GM19467 (cell line): ENCODE data around the gene LYPD6B.

Source experiments
- ATAC-seq: cut with Tn5 transposase; IDR thresholded peaks from one replicate; pipeline ENCODE4 v1.9.1; 2021; ENCODE audit warnings: mild to moderate bottlenecking, moderate library complexity; ENCODE audit not compliant: unreplicated experiment

Gene LYPD6B, protein sequence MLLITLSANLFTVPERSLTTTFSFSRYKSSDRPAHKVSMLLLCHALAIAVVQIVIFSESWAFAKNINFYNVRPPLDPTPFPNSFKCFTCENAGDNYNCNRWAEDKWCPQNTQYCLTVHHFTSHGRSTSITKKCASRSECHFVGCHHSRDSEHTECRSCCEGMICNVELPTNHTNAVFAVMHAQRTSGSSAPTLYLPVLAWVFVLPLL

DNA sequence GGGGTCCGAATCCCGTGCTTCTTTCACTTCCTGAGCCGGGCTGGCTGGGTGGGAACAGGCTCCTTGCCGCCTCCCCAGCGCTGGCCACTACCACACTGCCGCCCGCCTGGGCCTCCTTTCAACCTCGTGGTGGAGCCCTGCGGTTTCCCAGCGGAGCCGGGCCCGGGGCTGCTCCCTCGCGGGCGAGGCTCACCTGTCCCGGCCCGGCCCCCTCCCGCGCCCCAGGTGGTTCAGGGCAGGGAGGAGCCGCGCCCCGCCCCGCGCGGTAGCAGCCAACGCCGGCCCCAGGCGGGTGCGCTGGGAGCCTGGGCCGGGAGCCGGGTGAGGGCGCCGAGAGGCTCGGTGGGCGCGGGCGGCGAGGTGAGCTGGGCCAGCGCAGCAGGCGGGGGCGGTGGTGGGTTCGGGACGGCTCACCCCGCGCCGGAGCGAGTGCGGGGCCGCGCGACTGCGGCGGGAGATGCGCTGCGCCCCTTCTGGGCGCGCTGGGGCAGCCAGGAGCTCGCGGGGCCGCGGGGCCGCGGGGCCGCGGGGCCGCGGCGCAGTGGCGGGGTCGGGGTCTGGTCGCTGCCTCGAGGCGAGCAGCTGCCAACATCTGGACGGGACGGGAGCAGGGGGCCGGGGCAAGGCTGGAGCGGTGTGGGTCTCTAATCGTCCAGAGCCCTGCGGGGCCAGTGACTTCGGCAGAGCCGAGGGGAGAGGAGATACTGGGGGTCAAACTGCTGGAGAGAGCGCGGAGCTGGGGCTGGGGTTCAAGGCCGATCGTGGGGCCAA, at the start of gene LYPD6B:
Gene LYPD6B, plus strand, starts transcription at position 258 of the 771 bp plus-strand sequence. CDS start 92,250 bp downstream, outside the sequence.
- ATAC-seq, result peak; percentile 64

DNA sequence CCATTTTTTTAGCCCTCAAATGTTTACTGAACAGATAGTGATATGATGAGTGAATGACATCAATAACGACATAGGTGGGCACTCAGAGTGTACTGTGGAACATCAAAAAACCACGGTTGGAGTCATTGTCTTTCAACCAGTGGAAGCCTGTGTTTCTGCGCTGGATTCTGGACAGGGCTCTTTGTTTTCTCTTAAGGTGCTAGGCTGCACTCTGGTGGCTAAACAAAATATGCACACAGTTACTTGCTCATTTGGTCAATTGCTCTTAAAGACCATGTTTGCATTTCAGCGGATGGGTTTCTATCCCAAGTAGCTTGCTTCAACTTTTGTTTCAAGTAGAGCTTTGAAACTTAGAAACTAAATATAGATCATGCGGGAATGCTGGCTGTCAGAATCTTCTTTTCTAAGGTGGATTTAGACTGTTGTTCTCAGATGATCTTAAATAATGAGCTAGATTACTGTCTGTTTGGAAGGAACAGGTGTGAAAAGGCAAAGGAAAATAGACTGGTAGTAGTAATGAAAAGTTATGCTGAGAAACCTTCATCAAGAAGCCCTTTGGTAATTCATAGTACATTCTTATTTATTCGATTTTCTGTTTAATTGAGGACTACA, 48.5 kb upstream of the LYPD6B start:
- peak; percentile 83 for ATAC-seq

DNA sequence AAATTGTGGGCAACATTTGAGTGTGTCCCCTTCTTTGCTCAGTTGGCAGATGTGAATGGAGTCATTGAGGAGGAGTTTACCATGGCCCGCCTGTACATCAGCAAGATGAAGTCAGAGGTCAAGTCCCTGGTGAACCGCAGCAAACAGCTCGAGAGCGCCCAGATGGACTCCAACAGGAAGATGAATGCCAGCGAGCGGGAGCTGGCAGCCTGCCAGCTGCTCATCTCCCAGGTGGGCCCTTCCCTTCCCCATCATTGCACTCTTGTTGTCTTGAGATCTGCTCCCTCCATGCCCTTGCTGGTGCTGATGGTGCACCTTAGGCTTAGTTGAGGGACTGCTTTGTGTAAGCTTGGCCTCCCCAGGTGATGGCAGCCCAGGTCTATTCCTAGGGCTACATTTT, 47.5 kb upstream of the LYPD6B start:
- no peak for ATAC-seq

DNA sequence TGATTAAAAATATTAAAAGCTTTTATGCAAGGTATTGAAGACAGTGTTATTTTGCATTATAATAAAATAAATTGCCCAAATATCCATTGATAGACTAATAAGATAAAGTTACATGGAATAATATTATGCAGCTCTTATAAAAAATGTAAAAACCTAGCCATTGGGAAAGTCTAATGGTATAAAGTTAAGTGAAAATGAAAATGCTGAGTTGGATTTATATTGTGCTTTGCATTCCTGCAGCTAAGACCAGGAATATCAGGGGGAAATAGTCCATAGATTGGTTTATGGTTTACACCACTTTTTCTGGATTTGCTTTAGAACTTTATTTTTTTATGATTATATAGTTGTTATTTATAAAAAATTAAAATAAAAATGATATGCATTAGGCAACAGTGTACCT, 46.1 kb upstream of the LYPD6B start:
- no peak for ATAC-seq

DNA sequence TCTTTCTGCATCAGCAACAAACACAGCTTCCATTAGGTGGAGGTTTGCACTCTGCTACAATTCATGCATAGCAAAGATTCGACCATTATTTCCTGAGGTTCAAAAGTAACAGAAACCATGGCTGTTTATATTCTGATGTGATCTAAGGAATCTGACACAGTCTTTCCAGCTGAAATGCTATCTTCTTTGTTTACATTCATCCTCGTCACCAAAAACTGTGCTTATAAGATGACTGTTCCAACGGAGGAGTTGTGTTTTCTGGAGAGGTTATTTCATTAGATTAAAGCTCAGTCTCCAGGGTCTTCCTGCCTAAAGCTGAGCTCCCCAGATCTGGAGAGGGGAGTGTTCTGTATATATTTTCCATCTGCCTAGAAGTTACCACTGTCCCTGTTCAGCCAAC, 45.1 kb upstream of the LYPD6B start:
- no peak for ATAC-seq

DNA sequence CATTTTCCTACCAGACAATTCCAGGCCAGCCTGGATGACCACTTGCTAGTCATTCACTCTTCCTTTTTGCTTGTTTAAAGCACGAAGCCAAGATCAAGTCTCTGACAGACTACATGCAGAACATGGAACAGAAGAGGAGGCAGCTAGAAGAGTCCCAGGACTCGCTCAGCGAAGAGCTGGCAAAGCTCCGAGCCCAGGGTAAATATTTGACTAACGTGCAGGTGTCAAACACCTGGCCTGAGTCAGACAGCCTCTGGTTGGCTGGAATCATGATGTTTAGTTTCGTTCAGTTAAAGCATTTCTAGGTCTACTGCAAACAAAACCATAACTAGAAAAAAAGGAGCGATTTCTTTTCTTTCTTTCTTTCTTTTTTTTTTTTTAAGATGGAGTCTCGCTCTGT, 44.2 kb upstream of the LYPD6B start:
- no peak for ATAC-seq

DNA sequence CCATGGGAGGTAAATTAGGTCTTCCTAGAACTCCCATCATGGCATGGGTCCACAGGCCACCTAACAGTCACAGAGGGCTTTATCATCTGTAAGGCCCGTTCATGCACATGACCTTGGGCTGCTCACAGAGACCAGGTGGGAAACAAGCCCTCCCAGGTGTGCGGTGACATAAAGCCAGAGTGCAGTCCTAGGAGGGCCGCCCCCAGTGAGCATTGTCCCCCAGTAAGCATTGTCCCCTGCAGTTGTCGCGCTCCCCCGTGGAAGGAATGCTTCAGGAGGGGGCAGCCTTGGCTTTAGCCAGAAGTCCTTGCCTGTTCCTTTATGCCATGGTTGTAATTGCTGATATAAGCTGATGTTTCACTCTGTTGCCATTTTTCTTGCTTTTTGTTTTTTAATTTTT, 41.7 kb upstream of the LYPD6B start:
- ATAC-seq, result no peak

DNA sequence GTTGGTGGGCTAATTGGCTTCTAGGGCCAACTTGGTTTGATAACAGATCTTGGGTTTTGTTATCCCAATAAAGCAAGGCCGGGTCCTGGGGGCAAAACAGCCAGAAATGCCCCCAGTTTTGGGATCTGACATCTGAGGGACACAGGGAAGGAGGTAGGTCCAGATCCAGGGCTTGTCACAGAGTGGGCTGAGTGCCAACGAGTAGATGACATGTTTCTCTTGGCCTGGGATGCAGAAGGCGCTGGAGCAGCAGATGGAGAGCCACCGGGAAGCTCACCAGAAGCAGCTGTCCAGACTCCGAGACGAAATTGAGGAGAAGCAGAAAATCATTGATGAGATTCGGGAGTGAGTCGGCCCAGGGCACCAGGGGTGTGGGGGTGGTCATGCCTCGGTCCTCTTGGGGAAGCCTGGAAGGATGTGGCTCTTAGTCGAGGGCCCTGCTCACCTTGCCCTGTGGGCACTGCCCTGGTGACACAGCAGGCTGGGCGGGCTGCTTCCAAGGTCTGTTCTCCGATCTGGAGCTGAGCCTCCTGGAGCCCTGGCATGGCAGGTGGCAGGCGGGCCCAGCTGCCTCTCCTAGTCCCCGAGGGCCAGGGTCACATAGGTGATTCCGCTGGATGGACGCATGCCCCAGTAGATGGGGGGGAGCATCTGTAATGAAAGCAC, 40.2 kb upstream of the LYPD6B start:
- ATAC-seq, result no peak

DNA sequence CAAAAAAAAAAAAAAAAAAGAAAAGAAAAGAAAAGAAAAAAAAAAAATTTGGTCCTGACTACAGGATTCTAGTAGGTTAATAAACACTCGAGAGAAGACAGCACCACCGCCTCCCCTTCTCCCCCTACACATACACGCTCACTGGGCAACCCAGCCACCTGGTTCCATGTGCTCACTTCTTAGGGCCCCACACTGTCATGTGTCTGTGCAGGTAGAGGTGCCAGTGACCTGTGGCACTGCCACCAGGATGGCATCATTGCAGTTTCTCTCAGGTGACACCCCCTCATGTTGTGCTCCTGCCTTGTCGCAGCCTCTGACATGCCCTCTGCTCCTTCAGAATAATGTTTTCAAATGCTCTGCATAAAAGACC, 39.7 kb upstream of the LYPD6B start:
- no peak for ATAC-seq

DNA sequence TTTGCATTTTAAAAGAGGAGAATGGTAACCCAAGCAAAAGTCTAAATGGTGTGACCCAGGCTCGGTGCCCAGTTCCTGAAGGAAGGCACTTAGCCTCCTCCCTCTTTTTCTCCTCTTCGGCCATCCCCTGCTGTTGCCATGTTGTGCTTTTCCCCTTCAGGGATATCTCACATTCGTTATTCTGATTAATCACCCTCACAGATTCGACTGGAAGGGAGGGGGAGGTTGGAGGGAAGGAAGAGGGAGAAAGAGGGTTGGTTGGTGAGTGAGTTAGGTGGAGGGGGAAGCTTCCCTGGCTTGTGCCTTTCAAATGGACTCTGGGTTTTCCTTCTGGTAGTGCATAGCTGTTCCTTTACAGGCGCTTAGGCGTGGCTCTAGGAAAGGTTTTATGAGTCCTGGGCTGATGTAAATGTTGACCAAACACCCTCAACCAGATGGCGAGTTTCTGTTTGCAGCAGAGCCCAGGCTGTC, 39.0 kb upstream of the LYPD6B start:
- no peak for ATAC-seq

DNA sequence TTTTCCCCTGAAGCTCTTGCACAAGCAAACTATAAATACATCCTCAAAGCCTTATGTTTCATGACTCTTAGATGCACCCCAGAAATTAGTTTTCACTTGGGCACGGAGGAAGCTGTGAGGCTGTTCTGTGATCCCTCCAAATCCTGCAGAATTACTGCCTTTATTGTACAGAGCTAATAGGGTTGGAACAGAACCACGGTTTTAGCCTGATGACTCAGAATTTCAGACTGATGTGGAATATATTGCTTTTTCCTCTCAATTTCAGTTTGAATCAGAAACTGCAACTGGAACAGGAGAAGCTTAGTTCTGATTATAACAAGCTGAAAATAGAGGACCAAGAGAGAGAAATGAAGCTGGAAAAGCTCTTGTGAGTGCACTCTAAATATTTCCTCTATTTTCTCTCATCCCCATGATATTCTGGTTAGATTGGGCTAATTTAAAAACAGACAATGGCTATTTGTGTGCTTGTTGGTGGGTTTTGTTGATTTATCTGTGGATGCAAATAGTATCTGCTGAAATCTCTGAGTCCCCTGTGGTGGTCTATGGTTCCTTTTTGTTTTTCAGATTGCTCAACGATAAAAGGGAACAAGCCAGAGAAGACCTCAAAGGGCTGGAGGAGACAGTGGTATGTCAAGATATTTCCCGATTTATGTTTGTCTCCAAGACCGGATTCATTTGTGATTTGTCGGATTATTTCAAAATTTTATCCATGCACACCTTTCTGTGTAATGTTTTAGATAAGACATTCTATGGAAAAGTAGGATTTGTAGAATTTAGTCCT, 38.2 kb upstream of the LYPD6B start:
- ATAC-seq, result no peak

DNA sequence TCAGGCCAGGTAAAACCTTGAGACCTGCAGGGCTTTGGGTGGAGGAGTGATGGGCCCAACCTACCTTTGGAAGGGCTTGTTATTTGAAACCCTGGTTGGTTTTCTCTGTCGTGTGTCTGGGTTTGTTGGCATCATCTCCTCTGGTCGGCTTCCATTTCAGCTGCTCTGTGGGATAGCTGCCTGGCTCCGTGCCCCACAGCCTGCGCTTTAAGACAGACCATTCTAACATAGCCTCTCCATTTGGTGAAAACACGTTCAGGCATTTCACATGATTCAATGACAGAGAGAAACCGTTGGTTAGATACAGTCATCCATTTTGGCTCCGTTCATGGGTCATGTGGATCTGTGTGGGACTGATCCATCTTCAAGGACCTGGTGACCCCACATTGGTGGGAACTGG, 37.0 kb upstream of the LYPD6B start:
- ATAC-seq, result no peak

DNA sequence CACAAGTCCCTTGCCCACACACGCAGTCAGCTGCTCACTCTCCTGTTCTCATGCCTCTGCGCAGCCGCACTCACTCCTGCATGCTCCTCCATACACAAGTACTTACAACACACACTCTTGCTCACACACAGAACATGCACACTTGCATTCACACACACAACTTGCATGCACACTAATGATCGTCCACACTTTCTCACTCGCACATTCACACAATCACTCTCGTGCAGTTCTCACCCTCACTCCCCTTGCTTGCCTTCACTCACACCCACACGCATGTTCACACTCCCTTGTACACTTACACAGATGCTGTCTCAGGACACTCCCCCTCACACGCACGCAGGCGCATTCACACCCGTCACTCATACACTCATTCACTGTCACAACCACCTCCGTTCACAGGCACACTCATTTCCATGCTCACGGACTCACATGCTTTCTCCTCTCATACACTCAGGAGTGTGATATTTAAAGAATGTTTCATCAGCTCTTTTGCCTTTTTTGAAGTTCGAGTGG, 36.1 kb upstream of the LYPD6B start:
- no peak for ATAC-seq

DNA sequence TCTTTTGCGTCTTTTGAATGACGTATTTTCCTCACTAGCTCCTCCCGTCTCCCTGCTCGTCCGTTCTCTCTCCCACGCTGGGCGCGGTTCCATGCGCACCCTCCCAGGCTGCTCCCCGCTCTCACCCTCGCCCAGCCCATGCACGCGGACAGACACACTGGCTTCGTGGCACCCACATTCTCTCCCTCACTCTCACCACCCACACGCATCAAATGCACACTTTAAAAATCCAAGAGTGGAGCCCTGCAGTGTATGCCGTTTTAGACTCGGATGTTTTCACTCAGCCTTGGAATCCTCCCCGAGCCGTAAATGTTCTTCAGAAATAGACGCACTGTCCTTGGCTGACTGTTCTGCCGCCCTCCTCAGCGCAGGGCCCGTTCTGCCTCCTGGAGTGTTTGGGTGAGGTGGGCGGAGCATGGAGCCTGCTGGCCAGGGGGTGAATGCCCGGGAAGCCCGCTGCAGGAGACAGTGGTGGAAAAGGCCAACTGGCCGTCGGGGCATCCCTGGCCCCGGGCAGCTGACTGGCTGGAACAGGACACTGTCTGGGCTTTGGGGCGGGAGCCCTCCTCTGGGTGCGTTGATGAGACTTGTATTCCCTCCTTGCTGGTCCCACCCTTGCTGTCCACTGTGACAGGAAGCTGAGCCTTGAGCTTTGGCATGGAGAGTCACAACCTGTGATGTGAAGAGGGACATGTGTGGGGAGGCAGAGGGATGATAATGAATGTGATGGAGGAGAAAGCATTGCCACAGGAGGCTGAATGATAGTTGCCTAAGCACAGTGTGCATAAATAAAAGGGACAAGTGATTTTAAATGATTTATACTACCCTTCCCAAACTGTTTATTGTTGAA, 35.4 kb upstream of the LYPD6B start:
- ATAC-seq, result no peak

DNA sequence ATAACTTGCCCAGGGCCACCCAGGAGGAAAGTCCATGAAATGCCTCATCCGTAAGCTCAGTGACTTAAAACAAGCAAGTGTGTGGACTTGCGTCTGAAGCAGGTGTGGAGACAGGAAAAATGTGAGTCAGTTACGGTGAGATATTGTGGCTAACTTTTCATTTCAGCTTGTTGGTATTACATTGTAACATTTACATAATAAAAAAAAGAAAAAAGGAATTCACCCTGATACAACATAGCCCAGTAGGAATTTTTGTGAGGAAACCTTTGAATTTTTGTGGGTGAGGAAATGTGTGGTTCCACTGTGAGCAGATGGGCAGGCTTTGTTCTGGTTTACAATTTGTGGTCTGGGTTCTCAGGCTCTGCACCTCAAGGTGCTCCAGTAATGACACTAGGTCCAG, 33.7 kb upstream of the LYPD6B start:
- no peak for ATAC-seq

DNA sequence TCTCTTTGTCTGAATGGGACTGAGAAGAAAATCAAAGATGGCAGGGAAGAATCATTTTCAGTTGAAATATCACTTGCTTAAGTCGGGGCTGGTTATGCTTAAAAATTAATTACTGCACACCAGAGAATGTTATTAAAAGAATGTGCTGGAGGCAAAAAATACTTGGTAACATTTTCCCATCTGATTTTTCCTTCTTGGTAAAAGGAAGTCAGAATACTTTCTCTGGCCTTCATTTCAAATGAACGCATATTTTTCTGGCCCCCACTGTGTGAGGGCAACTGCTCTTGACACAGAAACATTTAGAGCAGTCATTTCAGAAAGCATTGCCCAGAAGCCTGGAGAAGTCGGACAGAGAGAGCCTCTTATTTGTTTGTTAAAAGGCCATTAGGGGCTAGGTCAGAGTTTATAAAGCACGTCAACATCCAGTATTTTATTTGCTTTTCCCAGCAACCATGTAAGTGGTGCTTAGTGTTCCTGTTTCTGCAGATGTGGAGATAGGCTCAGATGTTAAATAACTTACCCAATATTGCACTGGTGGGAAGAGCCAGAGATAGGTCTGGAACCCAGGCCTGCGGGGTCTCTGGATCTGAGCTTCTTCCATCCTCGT, 32.9 kb upstream of the LYPD6B start:
- ATAC-seq, result no peak

DNA sequence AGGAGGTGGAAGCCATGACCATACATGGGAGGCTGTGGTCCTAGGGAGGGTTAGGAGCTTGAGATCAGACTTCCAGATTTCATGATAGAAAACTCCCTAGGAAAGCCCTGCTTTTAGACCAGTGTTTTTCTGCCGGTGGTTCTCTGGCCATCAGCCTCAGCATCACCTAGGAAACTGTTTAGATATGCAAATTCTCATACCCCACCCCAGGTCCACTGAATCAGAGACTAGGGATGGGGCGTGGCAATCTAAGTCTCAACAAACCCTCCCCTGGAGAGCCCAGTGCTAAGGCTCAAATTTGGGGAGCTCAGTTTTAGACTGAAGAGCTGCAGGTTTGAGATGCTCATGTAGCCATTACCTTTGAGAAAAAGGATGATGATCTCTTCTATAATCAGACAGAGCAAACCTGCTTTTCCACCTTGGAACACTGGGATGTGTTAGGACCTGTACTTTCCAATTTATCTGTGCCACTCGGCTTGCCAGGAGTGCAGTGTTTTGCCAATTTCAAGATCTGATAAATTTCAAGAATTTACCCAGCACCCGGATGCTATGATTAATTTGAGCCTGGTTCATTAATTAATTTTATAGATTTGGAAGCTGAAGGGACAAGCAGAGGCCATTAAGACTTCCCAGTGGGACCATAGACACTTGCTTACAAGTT, 31.5 kb upstream of the LYPD6B start:
- ATAC-seq, result no peak

DNA sequence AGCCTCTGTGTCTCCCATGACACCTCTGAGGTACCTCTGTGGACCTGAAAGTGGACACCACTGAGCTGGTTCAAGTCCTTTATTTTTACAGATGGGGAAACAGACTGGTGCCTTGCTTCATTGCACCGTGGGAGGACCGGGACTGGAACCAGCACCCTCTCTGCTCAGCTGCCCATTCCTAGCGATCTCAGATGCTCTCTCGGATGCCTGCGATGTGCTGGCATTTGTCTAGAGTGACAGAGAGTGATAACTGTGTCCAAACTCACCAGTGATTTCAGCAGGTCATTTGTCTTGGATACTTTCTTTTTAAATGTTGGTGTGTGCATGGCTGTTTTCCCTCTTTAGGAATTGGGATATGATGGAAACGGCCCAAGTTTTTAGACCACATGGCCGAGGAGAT, 30.1 kb upstream of the LYPD6B start:
- no peak for ATAC-seq
